HG03159 (cell line): ENCODE data around the gene BEST4.
A peak's percentile ranks its signal among the peaks of the same experiment; 100 is the strongest.
"Not testable (repeated sequence)": the region's sequence is repeated elsewhere in the genome, so short reads cannot be mapped to it uniquely, and the experiment has no call there.

Source experiments
- ATAC-seq: cut with Tn5 transposase; IDR thresholded peaks from one replicate; pipeline ENCODE4 v1.9.1; 2021; ENCODE audit warnings: mild to moderate bottlenecking, moderate library complexity; ENCODE audit not compliant: unreplicated experiment

BEST4 gene

DNA sequence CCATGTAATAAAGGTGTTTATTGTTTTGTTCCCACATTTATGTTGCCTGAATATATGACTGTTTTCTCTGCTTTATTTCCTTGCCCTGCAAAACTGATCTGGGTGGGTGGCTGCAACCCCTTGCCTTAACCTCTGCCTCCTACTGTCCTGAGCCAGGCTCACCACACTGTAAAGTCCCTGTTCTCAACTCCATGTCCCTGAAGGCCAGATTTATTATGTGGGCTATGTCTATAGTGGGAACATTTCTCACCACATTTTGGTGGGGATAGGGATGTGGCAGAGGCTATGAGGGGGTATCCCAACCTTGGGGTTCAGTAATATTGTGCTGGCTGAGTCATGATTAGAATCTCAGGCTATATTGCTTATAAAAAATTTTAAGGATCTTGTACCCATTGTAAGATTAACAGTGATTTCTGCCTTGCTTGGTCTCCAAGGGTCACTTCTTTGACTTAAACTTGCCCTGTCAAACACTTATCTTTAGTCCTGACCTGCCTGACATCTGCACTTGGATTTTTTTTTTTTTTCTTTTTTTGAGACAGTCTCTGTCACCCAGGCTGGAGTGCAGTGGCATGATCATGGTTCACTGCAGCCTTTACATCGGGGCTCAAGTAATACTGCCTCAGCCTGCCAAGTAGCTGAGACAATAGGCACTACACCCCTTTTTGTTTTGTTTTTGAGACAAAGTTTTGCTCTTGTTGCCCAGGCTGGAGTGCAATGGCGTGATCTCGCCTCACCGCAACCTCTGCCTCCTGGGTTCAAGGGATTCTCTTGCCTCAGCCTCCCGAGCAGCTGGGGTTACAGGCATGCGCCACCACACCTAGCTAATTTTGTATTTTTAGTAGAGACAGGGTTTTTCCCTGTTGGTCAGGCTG is 9.0 kb downstream of the BEST4 start:
- ATAC-seq = no peak

DNA sequence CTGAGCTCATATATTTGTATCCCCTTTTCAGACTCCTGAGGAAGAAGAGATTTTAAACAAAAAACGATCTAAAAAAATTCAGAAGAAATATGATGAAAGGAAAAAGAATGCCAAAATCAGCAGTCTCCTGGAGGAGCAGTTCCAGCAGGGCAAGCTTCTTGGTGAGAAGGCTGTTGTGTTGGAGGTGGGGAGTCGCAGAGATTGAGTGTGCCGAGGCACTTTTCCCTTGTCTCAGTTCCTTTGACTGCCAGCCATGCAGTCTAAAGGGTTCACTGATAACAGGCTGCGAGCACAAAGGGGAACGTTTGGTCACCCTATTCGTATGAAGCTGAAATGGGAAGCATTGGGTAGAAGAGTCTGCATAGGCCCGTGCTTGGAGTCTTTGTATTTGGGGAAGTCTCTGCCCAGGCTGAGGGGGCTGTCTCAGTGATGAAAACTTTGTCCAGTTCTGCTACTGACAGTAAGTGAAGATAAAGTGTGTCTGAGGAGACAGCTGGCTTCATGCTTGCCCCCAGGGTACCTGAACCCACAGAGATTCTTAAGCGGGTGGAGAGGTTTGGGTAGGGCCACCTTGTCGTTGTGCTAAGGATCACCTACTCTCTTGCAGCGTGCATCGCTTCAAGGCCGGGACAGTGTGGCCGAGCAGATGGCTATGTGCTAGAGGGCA is 9.9 kb downstream of the BEST4 start:
- no peak for ATAC-seq

DNA sequence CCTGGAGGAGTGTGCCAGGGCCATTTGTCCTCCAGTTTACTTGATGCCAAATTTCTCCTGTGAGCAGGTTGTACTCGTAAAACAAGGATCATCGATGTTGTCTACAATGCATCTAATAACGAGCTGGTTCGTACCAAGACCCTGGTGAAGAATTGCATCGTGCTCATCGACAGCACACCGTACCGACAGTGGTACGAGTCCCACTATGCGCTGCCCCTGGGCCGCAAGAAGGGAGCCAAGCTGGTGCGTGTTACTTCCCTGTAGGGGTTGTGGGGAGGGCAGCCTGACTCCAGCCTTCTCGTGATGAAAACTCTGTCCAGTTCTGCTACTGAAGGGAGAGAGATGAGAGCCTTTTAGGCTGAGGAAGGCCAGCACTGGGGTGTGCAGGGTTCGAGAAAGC is 10.4 kb downstream of the BEST4 start:
- no peak for ATAC-seq

DNA sequence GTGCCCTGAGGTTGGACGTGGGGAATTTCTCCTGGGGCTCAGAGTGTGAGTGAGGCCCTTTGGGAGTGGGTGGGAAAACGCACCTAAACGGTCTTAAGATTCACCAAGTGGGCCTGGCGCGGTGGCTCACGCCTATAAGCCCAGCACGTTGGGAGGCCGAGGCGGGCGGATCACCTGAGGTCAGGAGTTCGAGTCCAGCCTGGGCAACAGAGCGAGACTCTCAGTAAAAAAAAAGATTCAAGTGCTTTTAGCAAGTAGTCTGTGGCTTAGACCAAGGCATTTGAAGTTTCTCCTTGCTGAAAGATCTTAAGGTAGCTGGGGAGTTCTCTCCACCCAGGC is 11.3 kb downstream of the BEST4 start:
- no peak for ATAC-seq

DNA sequence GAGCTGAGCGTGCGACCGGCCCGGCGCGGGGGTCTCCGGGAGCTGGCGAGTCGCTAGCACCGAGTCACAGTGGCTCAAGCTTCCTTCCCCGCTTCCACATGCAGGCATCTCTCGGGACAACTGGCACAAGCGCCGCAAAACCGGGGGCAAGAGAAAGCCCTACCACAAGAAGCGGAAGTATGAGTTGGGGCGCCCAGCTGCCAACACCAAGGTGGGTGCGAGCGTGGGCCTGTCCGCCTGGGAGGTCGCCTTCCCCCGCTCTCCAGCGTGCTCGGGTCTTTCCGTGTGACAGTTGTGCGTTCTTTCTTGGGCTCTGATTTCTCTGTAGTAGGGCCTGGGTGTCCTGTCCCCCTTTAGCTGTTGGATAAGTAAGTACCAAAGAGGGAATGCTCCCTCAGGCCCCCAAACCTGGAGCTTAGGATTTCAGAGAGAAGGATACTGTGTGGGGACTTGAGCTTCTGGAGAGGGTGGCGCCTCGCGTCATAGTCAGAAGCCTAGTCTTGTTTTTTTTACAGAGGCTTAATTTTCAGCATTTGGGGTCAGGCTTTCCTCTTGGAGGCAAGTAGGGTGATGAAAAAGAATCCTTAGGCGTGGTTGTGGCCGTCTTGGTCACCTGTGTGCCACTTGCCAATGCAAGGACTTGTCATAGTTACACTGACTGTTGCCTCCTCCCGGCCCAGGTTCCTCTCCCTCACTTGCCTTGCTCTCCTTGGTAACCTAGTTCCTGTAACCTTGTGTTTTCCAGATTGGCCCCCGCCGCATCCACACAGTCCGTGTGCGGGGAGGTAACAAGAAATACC is 11.8 kb downstream of the BEST4 start:
- peak; percentile 27 for ATAC-seq

DNA sequence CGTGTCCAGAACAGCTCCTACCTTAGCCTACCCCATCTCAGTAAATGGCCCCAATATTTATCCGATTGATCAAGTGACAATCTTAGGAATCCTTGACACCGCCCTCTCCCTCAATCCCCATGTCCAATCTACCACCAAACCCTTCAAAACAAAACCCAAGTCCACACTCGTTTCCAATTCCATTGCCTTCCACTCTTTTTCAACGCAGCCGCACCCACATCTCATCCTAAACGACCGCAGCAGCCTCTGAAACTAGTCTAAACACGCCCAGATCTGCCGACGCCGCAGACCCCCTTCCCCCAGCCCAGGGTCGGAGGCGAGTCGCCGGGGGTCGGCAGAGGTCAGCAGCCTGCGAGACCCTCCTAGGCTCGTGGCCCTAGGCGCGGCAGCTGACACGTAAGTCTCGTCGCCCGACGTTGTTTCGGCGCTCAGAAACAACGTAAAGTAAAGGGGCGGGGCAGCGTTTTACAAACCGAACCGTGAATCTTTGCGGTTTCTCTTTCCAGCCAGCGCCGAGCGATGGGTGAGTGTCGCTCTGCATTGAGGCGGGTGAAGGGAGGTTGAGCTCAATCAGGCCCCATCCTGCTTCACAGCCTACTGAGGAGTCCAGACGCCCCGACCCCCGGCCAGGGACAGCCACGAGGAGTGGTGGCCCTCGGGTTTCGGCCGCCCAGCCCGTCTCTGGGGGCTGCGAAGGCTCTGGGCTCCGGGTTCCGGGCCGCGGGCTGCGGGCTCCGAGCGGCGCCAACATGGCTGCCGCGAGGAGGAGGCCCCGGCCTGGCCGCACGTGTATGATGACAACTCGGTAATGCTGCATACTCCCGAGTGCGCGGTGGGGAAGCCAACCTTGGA is 12.7 kb downstream of the BEST4 start, which contains the start of gene RPS8:
TSS of gene RPS8 (plus strand) at position 463 of the 852 bp plus-strand sequence. CDS start at position 520, 57 bp downstream.
- ATAC-seq = peak; percentile 78

DNA sequence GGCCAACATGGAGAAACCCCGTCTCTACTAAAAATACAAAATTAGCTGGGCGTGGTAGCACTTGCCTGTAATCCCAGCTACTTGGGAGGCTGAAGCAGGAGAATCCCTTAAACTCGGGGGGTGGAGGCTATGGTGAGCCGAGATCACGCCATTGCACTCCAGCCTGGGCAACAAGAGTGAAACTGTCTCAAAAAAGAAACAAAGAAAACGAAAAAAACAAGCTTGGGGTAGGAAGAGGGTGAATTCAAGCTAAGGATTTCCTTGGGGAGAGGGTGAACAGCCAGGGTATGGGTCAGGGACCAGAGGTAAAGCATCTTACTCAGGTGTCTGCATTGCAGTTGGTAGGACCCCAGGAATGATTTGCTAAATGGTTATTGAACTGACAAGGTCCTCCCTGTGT is 21.5 kb downstream of the BEST4 start:
- ATAC-seq = not testable (repeated sequence)

DNA sequence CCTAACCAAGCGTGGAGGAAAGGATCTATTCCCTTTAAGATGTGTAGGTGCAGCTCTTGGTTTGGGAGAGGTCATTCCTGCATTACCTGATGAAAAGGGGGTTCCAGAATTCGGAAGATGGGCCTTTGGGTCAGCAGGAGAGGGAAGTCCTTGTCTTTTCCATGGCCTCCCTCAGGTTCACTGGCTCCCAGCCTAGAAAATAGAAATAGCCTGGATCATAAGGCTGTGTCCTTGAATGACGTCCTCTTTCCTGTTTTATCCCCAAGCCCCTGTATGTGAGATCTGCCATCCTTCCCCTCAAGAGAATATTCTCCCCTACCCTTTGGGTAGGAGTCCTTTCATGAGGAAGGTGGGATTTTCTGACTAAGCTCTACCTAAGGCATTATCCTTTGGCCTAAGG is 27.1 kb downstream of the BEST4 start:
- no peak for ATAC-seq

DNA sequence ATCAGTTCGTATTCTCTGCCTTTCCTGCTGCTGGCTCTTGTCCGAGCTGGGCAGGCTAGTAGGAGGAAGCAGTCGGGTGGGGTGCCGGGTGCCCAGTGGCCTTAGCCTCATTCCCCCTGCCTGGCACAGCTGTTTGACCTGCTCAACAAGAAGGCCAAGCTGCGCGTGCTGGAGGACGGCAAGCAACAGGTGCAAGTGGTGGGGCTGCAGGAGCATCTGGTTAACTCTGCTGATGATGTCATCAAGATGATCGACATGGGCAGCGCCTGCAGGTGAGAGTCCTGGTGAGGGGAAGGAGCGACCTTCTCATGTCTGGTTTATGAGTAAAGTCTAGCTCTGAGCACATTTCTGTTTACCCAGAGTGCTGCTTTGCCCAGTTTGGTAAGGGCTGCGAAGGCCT is 28.9 kb downstream of the BEST4 start:
- no peak for ATAC-seq

DNA sequence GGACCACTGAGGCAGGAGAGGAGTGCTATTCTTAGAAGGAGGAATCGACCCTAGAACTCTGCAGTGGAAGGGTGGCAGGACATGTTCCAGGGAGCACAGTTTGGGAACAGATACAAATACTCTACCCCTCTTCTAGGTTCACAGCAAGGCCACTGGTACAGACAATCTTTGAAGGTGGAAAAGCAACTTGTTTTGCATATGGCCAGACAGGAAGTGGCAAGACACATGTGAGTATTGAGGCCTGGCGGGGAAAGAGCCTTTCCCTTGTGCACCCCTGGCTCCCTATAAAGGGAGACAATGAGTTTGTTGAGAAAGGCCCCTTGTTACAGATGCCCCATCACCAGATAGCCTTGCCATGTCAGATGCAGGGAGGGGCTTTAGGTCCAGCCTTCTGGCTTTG is 30.6 kb downstream of the BEST4 start:
- no peak for ATAC-seq

DNA sequence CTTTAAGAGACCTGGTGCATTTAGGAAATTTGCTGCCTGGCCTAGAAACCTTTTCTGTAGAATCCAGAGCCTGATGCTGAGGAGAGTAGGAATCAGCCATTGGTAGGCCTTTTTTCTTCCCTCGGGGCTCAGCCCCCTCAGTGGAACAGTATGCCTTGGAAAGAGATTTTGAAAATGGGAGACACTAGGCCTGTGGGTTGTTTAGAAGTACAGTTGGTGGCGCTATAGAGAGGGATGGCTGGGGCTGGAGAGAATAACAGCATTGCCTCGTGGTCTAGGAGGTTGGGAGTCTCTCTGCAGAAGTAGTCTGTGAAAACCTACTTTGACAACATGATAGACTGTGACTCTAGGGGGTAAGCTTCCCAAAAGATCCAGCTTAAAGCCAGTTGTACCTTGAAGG is 40.1 kb downstream of the BEST4 start:
- ATAC-seq = no peak

DNA sequence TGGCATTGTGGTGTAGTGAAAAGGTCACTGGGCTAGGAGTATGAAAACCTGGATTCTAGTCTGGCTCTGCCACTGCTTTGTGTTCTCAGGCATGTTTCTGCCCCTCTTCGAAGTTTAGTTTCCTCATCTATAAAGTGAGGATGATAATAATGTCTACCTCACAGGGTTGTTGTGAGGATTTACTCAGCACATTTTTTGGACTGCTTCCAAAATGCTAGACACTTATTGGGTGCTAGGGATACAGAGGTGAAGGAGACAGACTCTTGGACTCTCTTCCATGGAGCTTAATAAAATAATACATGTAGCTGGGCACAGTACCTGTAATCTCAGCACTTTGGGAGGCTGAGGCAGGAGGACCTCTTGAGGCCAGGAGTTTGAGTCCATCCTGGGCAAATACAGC is 44.8 kb downstream of the BEST4 start:
- ATAC-seq = no peak

DNA sequence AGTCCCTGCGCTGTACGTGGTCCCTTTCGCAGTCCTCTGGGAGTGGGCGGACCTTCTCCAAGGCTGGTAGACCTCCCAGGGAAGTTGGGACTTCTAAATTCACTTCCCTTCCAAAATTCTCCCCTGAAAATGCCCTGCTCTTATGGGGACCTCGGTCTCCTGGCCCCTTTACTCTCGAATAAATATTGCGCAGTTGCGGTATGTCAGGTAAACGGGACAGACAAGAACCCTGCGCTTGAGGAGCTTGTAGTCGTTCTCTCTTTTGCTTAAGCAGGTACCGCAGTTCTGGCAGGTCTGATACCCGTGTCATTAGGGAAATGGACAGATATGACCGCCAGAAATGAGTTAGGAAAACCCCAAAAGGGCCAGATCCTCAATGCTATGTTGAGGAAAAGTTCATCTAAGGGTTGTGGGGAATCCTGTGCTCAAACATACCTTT is 47.8 kb downstream of the BEST4 start:
- ATAC-seq = no peak

DNA sequence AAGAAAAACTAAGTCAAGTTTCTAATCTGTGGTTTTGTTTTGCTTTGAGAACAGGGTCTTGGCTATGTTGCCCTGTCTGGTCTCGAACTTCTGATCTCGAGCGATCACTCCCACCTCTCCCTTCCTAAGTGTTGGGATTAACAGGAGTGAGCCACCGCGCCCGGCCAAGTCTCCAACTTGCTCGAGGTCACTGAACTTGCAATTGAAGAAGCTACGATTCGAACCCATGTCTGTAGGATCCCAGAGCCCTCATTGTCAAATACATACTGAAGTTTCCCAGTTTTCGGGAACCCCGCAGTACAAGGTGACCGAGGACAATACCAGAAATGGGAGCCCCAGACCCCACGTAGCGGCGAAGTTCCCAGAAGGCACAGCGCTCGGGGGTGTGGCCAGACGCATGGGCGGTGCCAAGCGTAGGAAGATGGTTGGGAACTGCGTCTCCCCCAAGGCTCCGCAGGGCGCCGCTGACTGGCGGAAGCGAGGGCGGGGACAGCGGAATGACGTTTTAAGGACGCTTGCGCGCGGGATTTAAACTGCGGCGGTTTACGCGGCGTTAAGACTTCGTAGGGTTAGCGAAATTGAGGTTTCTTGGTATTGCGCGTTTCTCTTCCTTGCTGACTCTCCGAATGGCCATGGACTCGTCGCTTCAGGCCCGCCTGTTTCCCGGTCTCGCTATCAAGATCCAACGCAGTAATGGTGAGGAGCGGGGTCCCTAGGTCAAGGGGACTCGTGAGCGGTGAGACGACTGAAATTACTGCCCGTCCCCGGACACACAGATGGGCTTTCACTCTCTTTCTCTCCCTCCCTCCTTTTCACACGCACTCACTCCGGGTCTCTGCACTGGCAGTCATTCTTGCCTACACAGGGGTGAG is 48.4 kb downstream of the BEST4 start, which contains the start of gene KIF2C:
TSS of gene KIF2C (plus strand) at position 531 of the 872 bp plus-strand sequence. CDS start at position 627, 96 bp downstream.
- ATAC-seq = peak; percentile 95

DNA sequence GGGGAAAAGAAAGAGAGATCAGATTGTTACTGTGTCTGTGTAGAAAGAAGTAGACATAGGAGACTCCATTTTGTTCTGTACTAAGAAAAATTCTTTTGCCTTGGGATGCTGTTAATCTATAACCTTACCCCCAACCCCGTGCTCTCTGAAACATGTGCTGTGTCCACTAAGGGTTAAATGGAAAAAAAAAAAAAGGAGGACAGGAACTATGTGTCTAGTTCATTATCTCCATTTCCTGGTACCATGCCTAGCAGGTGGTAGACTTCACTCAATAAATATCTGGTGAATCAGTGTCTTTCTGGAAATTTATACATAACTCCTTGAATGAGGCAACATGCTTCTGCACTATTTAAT is 49.0 kb downstream of the BEST4 start:
- not testable (repeated sequence) for ATAC-seq

DNA sequence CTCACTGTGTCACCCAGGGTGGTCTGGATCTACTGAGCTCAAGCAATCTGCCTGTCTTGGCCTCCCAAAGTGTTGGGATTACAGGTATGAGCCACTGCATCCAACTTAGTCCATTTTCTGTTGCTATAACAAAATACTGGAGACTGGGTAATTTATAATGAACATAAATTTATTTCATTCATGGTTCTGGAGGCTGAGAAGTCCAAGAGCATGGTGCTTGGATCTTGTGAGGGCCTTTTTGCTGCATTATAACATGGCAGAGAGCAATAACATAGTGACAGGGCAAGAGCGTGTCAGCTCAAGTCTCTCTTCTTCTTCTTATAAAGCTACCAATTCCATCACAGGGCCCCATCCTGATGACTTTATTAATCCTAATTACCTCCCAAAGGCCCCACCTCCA is 52.0 kb downstream of the BEST4 start:
- ATAC-seq = no peak

DNA sequence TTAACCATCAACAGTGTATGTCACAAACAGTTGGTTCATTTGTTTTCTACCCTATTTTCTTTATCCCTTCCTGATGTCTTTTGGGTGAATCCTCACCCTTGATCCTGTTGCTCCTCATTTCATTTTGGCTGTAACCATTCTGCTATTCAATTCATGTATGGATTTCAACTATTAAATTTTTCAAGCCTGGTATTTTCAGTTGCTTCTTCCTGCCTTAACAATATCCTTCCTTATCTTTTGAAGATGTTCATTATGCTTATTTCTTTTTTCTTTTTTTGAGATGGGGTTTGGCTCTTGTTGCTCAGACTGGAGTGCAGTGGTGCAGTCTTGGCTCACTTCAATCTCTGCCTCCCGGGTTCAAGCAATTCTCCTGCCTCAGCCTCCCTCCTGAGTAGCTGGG is 54.2 kb downstream of the BEST4 start:
- ATAC-seq = no peak
